MM.1S (cell line): Measurements from ENCODE around the gene SUN5.
"Not testable (repeated sequence)": the region's sequence is repeated elsewhere in the genome, so short reads cannot be mapped to it uniquely, and the experiment has no call there.

ENCODE experiments used
- DNase-seq: peaks from one replicate; pipeline ENCODE4 v3.0.0-alpha.2; 2015
- H2AFZ ChIP-seq: fragments of 300-600 bp; sonication (generic); 2 replicates; pipeline ENCODE4 v1.6.0; 2016; ENCODE audit warnings: antibody characterized with exemption, low read length
- H3F3A ChIP-seq: fragments of 300-600 bp; sonication (generic); 2 replicates; pipeline ENCODE4 v1.6.1; 2016; ENCODE audit warnings: mild to moderate bottlenecking, antibody characterized with exemption, low read length, moderate library complexity, mixed read lengths; ENCODE audit not compliant: insufficient read depth
- H3K27ac ChIP-seq: fragments of 300-600 bp; sonication (generic); 2 replicates; pipeline ENCODE4 v1.5.1; 2016; ENCODE audit warnings: mild to moderate bottlenecking, low read length
- H3K27me3 ChIP-seq: fragments of 300-600 bp; sonication (generic); replicated peaks from 2 replicates; pipeline ENCODE4 v1.6.0; 2016; ENCODE audit warnings: low read length; ENCODE audit not compliant: insufficient read depth
- H3K36me3 ChIP-seq: fragments of 300-600 bp; sonication (generic); replicated peaks from 2 replicates; pipeline ENCODE4 v1.6.1; 2016; ENCODE audit warnings: mild to moderate bottlenecking, low read length, mixed read lengths; ENCODE audit not compliant: insufficient read depth
- H3K4me1 ChIP-seq: fragments of 300-600 bp; sonication (generic); 2 replicates; pipeline ENCODE4 v1.6.1; 2016; ENCODE audit warnings: low read length, mixed read lengths
- H3K4me2 ChIP-seq: fragments of 300-600 bp; sonication (generic); 2 replicates; pipeline ENCODE4 v1.6.0; 2016; ENCODE audit warnings: low read depth, low read length
- H3K4me3 ChIP-seq: fragments of 300-600 bp; sonication (generic); 2 replicates; pipeline ENCODE4 v1.5.1; 2016; ENCODE audit warnings: low read length, mixed read lengths
- H3K79me2 ChIP-seq: fragments of 300-600 bp; sonication (generic); 2 replicates; pipeline ENCODE4 v1.6.1; 2016; ENCODE audit warnings: mixed run types, low read length, mixed read lengths
- H3K9ac ChIP-seq: fragments of 300-600 bp; sonication (generic); 2 replicates; pipeline ENCODE4 v1.6.1; 2016; ENCODE audit warnings: low read length, mixed read lengths
- H3K9me2 ChIP-seq: fragments of 300-600 bp; sonication (generic); replicated peaks from 2 replicates; pipeline ENCODE4 v1.6.1; 2016; ENCODE audit warnings: mild to moderate bottlenecking, low read length, mixed read lengths; ENCODE audit not compliant: insufficient read depth
- H3K9me3 ChIP-seq: fragments of 300-600 bp; sonication (generic); replicated peaks from 2 replicates; pipeline ENCODE4 v1.6.1; 2016; ENCODE audit warnings: mild to moderate bottlenecking, low read length, mixed read lengths; ENCODE audit not compliant: insufficient read depth
- H4K20me1 ChIP-seq: fragments of 300-600 bp; sonication (generic); 2 replicates; pipeline ENCODE4 v1.6.1; 2016; ENCODE audit warnings: mild to moderate bottlenecking, low read length, moderate library complexity, mixed read lengths; ENCODE audit not compliant: insufficient read depth
- CTCF ChIP-seq: fragments of 300-600 bp; sonication (generic); IDR thresholded peaks from 2 replicates; pipeline ENCODE4 v1.5.1; 2016; ENCODE audit warnings: antibody characterized with exemption, low read length, mixed read lengths
- EZH2 ChIP-seq: fragments of 300-600 bp; sonication (generic); optimal IDR thresholded peaks from 2 replicates; pipeline ENCODE3; 2017; ENCODE audit warnings: low read depth, mild to moderate bottlenecking, antibody characterized with exemption, low read length, mixed read lengths
- EZH2phosphoT487 ChIP-seq: fragments of 300-600 bp; sonication (generic); IDR thresholded peaks from 2 replicates; pipeline ENCODE4 v1.6.1; 2018; ENCODE audit warnings: antibody characterized with exemption, low read length

SUN5 gene

GRCh38 chr20:32958574-32958973 is 45.7 kb downstream of the SUN5 start:
- H2AFZ ChIP-seq = no peak overlapping the region
- no peak overlapping the region for H3K4me3 ChIP-seq
- H3K9ac ChIP-seq = no peak overlapping the region
- no peaks in the 10 kb centered on the region for H3K9me3 ChIP-seq
- no peak overlapping the region for H3K4me2 ChIP-seq
- TF ChIP-seq EZH2phosphoT487 (no peak), EZH2 (no peak), CTCF (no peak)
- 0 out of 2 replicates have a peak, but pooled peaks cover 5% of the 10 kb centered on the region for H3K27me3 ChIP-seq
- no peaks in the 10 kb centered on the region for H3K79me2 ChIP-seq
- H3K9me2 ChIP-seq = no peaks in the 10 kb centered on the region
- H3K36me3 ChIP-seq = no peaks in the 10 kb centered on the region
- no peaks in the 10 kb centered on the region for H3F3A ChIP-seq
- no peak overlapping the region for H3K27ac ChIP-seq
- no peaks in the 10 kb centered on the region for H3K4me1 ChIP-seq
- DNase-seq = no peak
- H4K20me1 ChIP-seq = no peaks in the 10 kb centered on the region

- no peaks in the 10 kb centered on the region for H3K36me3 ChIP-seq
- no peak overlapping the region for H2AFZ ChIP-seq
- no peak overlapping the region for H3K9ac ChIP-seq
- 0 out of 2 replicates have a peak, but pooled peaks cover 5% of the 10 kb centered on the region for H3K27me3 ChIP-seq
- no peaks in the 10 kb centered on the region for H3K9me2 ChIP-seq
- no peaks in the 10 kb centered on the region for H3K79me2 ChIP-seq
- no peak overlapping the region for H3K4me2 ChIP-seq
- no peak overlapping the region for H3K4me3 ChIP-seq
- no peaks in the 10 kb centered on the region for H4K20me1 ChIP-seq
- H3K27ac ChIP-seq = no peak overlapping the region
- no peaks in the 10 kb centered on the region for H3K4me1 ChIP-seq
- TF ChIP-seq CTCF (no peak), EZH2phosphoT487 (no peak), EZH2 (no peak)
- H3F3A ChIP-seq = no peaks in the 10 kb centered on the region
- H3K9me3 ChIP-seq = no peaks in the 10 kb centered on the region
- DNase-seq = no peak
These were observed 46.8 kb downstream of the SUN5 start for GRCh38 chr20:32957459-32957858.

DNA sequence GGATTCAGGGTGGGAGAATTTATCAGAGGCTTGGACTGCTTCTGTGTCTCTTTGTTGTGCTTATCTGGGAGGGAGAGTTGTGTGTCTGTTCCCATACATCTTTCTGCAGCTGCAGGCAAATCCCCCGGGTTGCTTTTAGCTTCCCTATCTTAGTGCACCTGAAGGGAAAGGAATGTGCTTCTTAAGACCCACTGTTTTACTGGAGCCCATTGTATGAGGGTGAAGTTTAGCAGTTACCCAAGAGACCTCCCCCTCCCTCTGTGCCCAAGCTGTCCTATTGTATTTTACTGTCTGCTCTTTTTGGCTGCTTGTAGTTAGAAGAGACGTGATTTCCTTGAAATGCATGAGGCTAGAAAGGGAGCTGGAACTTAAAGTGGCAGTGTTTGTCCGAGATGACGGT is 53.7 kb downstream of the SUN5 start:
- H3K4me2 ChIP-seq, H3K36me3 ChIP-seq, H3K4me3 ChIP-seq, H3K9me3 ChIP-seq, H3K79me2 ChIP-seq, DNase-seq, H3K27me3 ChIP-seq, H3K9ac ChIP-seq, H4K20me1 ChIP-seq, H3F3A ChIP-seq, H2AFZ ChIP-seq, H3K4me1 ChIP-seq, H3K27ac ChIP-seq, H3K9me2 ChIP-seq: not testable (repeated sequence)

GRCh38 chr20:32946629-32947028 is 57.6 kb downstream of the SUN5 start:
- Histone ChIP-seq H3K9ac (no peak overlapping the region), H3K4me2 (no peak overlapping the region), H3K27me3 (no peaks in the 10 kb centered on the region), H3K27ac (no peak overlapping the region), H2AFZ (no peak overlapping the region), H3K4me1 (no peaks in the 10 kb centered on the region), H3K9me2 (no peaks in the 10 kb centered on the region), H3F3A (no peaks in the 10 kb centered on the region), H3K79me2 (no peaks in the 10 kb centered on the region), H3K4me3 (no peak overlapping the region), H3K36me3 (no peaks in the 10 kb centered on the region), H3K9me3 (no peaks in the 10 kb centered on the region), H4K20me1 (no peaks in the 10 kb centered on the region)
- no peak for DNase-seq
- TF ChIP-seq EZH2phosphoT487 (no peak), CTCF (no peak), EZH2 (no peak)
